ENCODE data around the gene LYPD4. TPM values are rescaled to one million over a fixed set of nuclear protein-coding genes. Genes with fewer than 3 reads are reported as not detected.

Gene LYPD4
- total RNA-seq, 2 donors from 2014 or later = 6.6 TPM; not detected in 1

GRCh38 chr19:41815301-41815700 lies 29.2 kb downstream of the LYPD4 start:
- no peak for TF ChIP-seq POLR2AphosphoS5 (IDR thresholded peaks at IDR 0.05)
- TF ChIP-seq CTCF (IDR thresholded peaks at IDR 0.05) = no peak
- no peak for TF ChIP-seq POLR2A (IDR thresholded peaks at IDR 0.05)
- H3K4me1 ChIP-seq (replicated peaks) = no peaks in the 10 kb centered on the region
- no peak for DNase-seq (ENCODE audit: low spot score)
- H3K4me3 ChIP-seq = no peak overlapping the region
- no peak overlapping the region for H3K27ac ChIP-seq
- H3K27me3 ChIP-seq (replicated peaks; ENCODE audit: insufficient read depth) = no peaks in the 10 kb centered on the region
- H3K9me3 ChIP-seq = no peaks in the 10 kb centered on the region
- intact Hi-C loops (cut with DNase I) = no loop called here
- no peaks in the 10 kb centered on the region for H3K36me3 ChIP-seq
- 70% methylated on average over 4 of the region's 4 CpGs for WGBS

- no peak for DNase-seq (ENCODE audit: low spot score)
- 73% methylated on average over 4 of the region's 4 CpGs for WGBS
- TF ChIP-seq POLR2AphosphoS5 (IDR thresholded peaks at IDR 0.05) = no peak
- TF ChIP-seq CTCF (IDR thresholded peaks at IDR 0.05) = no peak
- TF ChIP-seq POLR2A (IDR thresholded peaks at IDR 0.05) = no peak
- no peak overlapping the region for H3K27ac ChIP-seq
- H3K9me3 ChIP-seq = no peaks in the 10 kb centered on the region
- intact Hi-C loops (cut with DNase I) = no loop called here
- H3K36me3 ChIP-seq = no peaks in the 10 kb centered on the region
- no peak overlapping the region for H3K4me3 ChIP-seq
- no peaks in the 10 kb centered on the region for H3K4me1 ChIP-seq (replicated peaks)
- no peaks in the 10 kb centered on the region for H3K27me3 ChIP-seq (replicated peaks; ENCODE audit: insufficient read depth)
Observed at GRCh38 chr19:41813911-41814310, 30.6 kb downstream of the LYPD4 start.

GRCh38 chr19:41811981-41812380 lies 32.5 kb downstream of the LYPD4 start:
- intact Hi-C loops (cut with DNase I) = no loop called here
- DNase-seq (ENCODE audit: low spot score) = no peak

GRCh38 chr19:41811036-41811435 lies 33.4 kb downstream of the LYPD4 start:
- WGBS = 65% methylated on average over 3 of the region's 3 CpGs
- DNase-seq (ENCODE audit: low spot score) = no peak
- Histone ChIP-seq H3K4me3 (no peak overlapping the region), H3K9me3 (no peaks in the 10 kb centered on the region), H3K27me3 (replicated peaks; ENCODE audit: insufficient read depth) (no peaks in the 10 kb centered on the region), H3K27ac (no peak overlapping the region), H3K4me1 (replicated peaks) (no peaks in the 10 kb centered on the region), H3K36me3 (no peaks in the 10 kb centered on the region)
- intact Hi-C loops (cut with DNase I) = no loop called here
- TF ChIP-seq POLR2AphosphoS5 (IDR thresholded peaks at IDR 0.05) = no peak

More at GRCh38 chr19:41811981-41812380, 32.5 kb downstream of the LYPD4 start:
- H3K4me1 ChIP-seq (replicated peaks) = no peaks in the 10 kb centered on the region
- WGBS = 79% methylated on average over 3 of the region's 3 CpGs
- no peak overlapping the region for H3K27ac ChIP-seq
- H3K9me3 ChIP-seq = no peaks in the 10 kb centered on the region
- no peak overlapping the region for H3K4me3 ChIP-seq
- H3K27me3 ChIP-seq (replicated peaks; ENCODE audit: insufficient read depth) = no peaks in the 10 kb centered on the region
- H3K36me3 ChIP-seq = no peaks in the 10 kb centered on the region
- no peak for TF ChIP-seq POLR2A (IDR thresholded peaks at IDR 0.05)
- TF ChIP-seq CTCF (IDR thresholded peaks at IDR 0.05) = no peak
- TF ChIP-seq POLR2AphosphoS5 (IDR thresholded peaks at IDR 0.05) = no peak

- Histone ChIP-seq H3K27ac (no peak overlapping the region), H3K9me3 (no peaks in the 10 kb centered on the region), H3K36me3 (no peaks in the 10 kb centered on the region), H3K4me3 (no peak overlapping the region), H3K4me1 (replicated peaks) (no peaks in the 10 kb centered on the region), H3K27me3 (replicated peaks; ENCODE audit: insufficient read depth) (no peaks in the 10 kb centered on the region)
- 74% methylated on average over 4 of the region's 4 CpGs for WGBS
- intact Hi-C loops (cut with DNase I) = no loop called here
- DNase-seq (ENCODE audit: low spot score) = no peak
- TF ChIP-seq POLR2A (IDR thresholded peaks at IDR 0.05) (no peak), CTCF (IDR thresholded peaks at IDR 0.05) (no peak), POLR2AphosphoS5 (IDR thresholded peaks at IDR 0.05) (no peak)
Observed at GRCh38 chr19:41810301-41810700, 34.2 kb downstream of the LYPD4 start.
